Stimulated activated CD8-positive, alpha-beta memory T cell treated with anti-CD3 and anti-CD28 coated beads, Interleukin-15, amount 100 ng/mL, for 24 hours (primary cell): ENCODE measurements around the gene SPOCK3.
"Not testable (repeated sequence)": the region's sequence is repeated elsewhere in the genome, so short reads cannot be mapped to it uniquely, and the experiment has no call there.

Source experiments
- DNase-seq: peaks from one replicate; pipeline ENCODE4 v3.0.0-alpha.2; 2020; ENCODE audit warnings: low read depth

Gene SPOCK3

DNA sequence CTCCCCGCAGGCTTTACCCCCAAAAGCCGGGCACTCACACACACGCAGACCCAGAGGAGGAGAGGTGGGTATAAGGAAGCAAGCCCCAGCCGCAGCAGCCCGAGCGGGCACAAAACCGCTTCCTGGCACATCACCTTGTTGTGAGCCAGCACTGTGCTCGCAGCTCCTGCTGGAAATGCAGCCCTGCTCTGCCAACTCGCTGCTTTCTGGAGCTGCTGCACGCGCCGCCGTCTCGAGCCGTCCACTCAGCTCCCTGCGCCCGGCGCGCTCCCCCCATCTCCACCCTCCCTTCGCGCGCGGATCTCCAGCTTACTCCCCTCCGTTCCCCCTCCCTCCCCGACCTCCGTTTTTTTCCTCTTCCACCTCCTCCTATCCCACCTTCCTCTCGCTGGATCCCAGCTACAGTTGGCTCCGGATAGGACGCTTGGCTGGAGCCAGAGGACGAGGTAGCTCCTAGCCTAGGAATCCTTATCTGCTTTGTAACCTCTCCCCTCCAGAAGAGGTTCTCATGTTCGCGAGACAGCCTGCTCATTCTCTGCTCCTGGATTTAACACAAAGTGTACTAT lies at the start of gene SPOCK3:
Gene SPOCK3, minus strand, starts transcription at position 179 of the 566 bp plus-strand sequence.
- no peak for DNase-seq

DNA sequence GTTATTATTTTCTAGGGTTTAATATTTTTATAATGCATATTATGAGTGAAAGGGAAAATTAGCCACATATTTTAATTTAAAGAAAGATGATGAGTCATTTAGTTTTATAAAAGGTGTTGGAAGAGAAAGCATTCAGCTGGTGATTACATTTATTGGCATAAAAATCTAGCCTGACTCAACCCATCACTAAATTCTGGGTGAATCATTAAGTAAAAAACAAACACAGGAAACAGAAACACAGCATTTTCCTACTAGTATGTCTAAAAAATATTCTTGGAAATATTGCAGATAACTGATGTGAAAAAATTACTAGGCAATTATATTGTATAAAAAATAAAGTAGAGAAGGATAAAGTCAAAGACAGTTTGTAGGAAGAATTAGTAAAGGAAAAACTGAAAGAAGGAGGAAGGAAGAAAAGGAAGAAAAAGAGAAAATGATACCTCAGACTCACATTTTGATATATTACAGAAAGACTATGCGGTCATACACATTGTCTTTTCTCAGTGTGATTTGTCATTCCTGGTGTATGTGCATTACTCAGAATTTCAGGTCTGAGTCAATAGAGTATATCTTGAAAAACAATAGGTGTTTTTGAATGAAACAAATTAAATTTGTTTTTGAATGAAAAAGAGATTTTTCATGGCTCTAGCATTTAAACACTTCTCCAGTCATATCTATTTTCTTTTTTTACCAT lies 48.0 kb upstream of the SPOCK3 start:
- no peak for DNase-seq

- DNase-seq, result not testable (repeated sequence)
Measured at GRCh38 chr4:167281545-167281944, 47.3 kb upstream of the SPOCK3 start.

GRCh38 chr4:167274351-167274750 lies 40.1 kb upstream of the SPOCK3 start:
- DNase-seq, result no peak

- DNase-seq, result no peak
Measured at GRCh38 chr4:167265231-167265630, 30.9 kb upstream of the SPOCK3 start.

DNA sequence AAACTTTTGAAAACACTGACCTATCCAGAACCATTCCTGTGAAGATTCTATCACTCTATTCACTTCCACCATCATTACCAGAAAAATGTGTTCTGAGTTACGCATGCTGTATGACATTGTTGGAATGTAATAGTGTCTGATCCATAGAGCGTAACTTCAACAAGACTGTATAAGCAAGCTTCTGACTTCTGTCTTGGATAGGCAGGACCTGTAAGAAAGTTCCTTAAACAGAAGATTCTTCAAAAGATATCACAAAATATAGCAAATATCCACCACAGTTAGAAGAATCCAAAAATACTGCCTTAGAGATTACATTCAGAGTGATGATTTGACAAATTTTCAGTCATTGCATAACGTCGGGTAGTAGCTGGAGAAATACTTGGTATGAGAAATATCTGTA lies 14.0 kb upstream of the SPOCK3 start:
- DNase-seq, result no peak

GRCh38 chr4:167239627-167240026 lies 5.3 kb upstream of the SPOCK3 start:
- DNase-seq, result no peak

DNA sequence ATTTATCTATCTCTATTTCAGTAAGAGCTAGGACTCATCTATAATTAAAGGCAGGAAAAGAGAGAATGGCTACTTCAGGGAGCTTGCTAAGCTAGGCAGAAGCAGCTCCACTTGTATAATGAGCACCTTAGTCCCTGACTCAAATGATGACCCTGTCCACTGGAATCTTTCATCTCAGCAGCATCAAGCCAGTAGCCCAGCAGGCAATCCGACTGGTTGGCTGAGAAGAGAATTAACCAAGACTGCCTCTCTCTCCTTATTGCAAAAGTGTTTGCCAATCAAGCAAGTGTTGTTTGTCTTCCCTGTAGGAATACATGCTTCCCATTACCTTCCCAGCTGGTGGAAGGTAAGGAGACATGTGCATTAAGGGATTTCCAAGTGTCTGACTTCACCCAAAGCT lies 3.9 kb upstream of the SPOCK3 start:
- DNase-seq, result no peak

DNA sequence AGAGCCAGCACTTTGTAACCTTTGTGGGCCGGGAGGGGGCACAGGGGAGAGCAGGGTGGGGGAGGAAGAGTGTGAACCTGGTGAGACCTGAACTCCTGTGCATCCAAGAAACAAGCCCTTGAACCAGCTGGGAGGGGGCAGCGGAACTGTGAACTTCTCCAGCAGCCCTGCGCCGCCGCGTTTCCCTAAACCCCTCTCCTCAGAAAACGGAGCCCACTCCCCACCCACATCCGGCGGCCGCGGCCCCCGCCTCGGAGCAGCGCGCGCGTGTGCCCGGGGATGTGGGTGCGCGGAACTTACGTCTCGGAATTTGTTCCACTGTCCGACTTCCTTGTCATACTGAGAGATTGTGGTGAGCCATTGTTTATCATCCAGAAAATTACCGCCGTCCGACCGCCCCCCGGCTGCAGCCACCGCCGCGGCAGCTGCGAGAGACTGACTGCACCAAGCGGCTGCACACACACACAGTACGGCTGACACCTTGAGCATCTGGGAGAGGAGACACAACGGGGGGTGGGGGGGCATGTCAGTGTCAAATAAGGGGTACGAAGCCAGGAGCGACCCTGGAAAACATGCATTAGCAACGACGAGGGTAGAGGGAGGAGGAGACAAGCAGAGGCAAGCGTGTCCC lies 494 bp downstream of the SPOCK3 start:
- DNase-seq, result no peak

DNA sequence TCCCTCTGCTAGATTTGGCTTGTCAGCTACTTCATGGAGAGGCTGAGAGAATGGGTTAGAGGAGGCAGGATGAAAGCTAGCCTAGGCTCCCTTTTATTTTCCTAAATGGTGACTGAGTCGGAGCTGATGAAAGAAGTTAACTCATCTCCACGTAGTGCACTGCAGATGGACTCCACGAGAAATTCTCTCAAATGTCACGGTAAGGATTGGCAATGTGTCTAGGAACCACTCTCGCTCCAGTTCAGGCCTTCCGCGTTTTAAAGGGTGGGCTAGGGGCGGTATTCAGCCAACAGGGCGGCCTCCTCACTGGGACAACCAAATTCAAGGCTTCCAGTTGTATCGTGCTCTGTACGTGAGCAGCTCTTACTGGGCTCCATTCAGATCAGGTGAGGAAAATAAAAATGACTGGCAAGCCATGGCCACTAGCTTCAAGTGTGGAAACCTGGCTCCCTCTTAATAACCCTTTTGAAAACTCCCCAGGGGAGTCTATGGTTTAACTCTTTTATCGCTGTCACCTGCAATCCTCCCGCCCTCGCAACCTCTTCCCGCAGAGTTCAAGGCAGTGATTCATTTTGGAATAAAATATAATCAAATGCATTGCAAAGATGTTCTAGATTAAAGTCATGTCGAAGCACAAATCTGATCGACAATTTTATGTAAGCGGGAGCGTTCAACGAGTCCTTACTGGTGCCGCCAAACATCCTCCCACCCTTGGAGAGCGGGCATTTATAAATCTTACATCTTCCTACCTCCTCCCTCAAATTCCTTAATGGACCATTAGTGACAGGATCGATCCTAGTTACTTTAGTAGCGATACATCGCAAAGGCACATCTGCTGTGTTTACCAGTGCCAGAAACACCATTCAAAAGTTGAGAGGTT lies 1.2 kb downstream of the SPOCK3 start:
- no peak for DNase-seq

DNA sequence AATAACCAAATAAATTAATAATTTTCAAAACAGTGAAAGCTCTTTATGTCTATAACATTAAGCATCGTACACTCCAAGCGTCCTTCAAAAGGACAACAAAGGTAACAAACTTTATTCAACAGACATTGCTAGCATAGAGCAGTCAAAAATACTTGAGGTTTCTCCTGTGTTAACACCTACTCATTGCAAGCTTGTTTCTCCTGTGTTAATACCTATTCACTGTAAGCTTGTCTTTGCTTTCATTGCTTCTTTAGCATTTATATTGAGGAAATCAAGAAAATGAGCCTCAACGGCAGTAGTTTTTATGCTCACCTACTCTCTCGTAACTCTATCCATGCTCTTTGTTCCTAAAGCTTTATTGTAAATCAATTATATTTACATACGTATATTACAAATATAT lies 3.5 kb downstream of the SPOCK3 start:
- no peak for DNase-seq

DNA sequence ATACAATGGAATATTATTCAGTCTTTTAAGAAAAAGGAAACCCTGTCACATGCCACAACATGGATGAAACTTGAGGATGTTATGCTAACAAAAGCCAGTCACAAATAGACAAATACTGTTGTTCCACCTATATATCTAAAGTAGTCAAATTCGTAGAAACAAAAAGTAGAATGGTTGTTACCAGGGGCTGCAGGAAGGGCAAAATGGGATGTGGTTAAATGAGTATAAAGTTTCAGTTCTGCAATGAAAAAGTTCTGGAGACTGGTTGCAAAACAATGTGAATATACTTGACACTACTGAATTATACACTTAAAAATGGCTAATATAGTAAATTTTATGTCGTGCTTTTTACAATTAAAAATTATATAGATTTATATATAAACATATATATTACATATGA lies 12.2 kb downstream of the SPOCK3 start:
- DNase-seq, result no peak

DNA sequence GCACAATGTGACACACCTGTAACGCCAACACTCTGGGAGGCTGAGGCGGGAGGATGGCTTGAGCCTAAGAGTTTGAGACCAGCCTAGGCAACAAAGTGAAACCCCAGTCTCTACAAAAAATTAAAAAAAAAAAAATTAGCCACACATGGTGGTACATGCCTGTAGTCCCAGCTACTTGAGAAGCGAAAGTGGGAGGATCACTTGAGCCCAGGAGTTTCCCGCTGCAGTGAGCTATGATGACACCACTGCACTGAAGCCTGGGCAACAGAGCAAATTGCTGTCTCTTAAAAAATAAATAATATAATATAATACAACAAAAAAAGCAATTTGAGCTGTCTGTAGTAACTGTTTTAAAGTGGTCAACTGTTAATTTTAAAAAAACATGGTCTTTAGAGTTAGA lies 13.2 kb downstream of the SPOCK3 start:
- no peak for DNase-seq

- no peak for DNase-seq
Measured at GRCh38 chr4:167218022-167218608, 16.2 kb downstream of the SPOCK3 start.

GRCh38 chr4:167216783-167217182 lies 17.5 kb downstream of the SPOCK3 start:
- no peak for DNase-seq

DNA sequence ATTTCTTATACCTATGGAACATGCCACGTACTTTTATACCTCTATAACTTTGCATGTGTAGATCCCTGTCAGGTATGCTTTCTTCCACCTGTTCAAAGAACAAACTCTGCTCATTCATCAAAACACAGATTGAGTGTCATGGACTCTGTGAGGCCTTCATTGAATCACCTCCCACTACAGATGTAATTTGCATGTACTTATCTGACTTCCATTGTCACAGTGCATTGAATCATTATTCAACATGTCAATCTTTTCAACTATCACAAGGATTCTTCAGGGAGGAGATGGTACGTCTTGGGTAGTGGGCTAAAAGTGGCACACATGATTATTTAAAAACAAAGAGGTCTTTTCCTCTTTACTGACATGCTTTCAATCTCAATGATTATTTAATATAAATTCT lies 24.1 kb downstream of the SPOCK3 start:
- DNase-seq, result no peak

- DNase-seq, result no peak
Measured at GRCh38 chr4:167196344-167197012, 37.8 kb downstream of the SPOCK3 start.

DNA sequence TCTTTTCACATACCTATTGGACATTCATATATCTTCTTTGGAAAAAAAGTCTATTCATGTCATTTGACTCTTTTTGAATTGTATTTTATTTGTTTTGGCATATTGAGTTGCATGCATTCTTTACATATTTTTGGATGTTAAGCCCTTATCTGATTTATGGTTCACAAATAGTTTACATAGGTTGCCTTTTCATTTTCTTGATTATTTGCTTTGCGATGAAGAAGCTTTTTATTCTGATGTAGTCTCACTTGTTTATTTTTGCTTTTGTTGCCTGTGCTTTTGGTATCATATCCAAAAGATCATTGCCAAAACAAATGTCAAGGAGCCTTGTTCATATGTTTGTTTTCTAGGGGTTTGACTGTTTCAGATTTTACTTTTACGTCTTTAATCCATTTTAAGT lies 43.9 kb downstream of the SPOCK3 start:
- DNase-seq, result no peak

DNA sequence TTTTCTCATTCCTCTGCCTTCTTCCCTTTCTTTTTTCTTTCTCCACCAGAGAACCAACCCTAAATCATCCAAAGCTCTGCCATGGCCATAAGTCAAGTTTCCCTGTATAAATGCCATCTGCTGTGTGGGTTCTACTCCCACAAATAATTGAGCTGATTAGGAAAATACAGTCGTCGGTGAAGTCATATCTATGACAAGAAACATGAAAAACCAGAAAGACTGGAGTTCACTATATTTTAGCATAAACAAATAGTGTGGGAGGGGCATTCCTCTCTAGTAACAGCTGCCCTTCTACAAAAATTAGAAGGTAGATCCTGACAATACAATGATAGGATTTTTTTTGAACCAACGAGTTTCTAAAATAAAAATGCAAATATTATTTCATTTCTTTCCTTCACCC lies 48.8 kb downstream of the SPOCK3 start:
- no peak for DNase-seq

DNA sequence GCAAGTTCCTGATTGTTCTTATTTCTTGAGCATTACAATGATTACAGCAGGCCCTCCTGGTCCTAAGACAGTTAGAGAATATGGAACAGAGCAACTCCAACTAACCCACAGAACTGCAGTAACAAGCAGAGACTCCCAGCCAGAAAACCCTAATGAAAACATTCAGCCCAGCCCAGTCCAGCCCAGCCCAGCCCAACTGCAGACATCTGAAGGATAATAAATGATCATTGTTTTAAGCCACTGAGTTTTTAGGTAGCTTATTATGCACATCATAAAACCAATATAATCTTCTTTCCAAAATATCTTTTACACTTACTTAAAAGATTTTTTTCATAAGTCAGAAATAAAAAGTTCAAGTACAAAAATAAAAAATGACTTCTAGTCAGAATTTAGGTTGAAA lies 51.3 kb downstream of the SPOCK3 start:
- DNase-seq, result no peak

- DNase-seq, result no peak
Measured at GRCh38 chr4:167177925-167178324, 56.4 kb downstream of the SPOCK3 start.
